ENCODE results near the gene CARD11.
A peak's percentile ranks its signal among the peaks of the same experiment; 100 is the strongest.

The CARD11 gene

DNA sequence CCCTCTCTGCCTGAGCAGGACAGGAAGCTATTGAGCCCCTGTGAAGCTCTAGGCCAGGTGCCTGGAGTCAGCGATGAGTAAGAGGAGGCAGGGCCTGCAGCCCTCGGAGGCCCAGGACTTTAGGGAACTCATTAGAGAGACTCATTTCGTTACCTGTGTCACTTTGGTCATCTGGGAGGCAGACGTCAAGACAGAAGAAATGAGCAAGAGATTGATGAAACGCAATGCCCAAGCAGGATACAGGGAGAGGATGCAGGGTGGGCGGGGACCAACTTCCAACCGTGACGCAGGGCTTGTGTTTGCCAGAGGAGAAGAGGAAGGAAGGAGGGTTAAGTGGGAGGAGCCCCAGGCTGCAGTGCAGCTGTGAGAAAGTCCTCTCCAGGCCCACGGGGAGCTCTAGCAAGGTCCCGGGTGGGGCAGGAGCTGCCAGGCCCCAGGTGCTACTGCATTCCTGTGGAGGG is 173.2 kb downstream of the CARD11 start:
- Histone ChIP-seq H3K36me3 (ENCODE audit: insufficient read depth) (no peaks in the 10 kb centered on the region), H3K4me2 (no peak overlapping the region), H3K9ac (no peak overlapping the region), H2AFZ (ENCODE audit: low read depth) (no peak overlapping the region), H3K4me3 (IDR thresholded peaks at IDR 0.05; ENCODE audit: insufficient read depth, low read depth, low read length) (no peak overlapping the region), H3K27ac (no peak overlapping the region), H4K20me1 (ENCODE audit: insufficient read depth) (no peaks in the 10 kb centered on the region), H3K4me1 (ENCODE audit: low read depth, poor library complexity, severe bottlenecking) (no peaks in the 10 kb centered on the region), H3K79me2 (ENCODE audit: insufficient read depth, low read depth) (no peaks in the 10 kb centered on the region), H3K27me3 (ENCODE audit: insufficient read depth, low read depth) (no peaks in the 10 kb centered on the region)
- TF ChIP-seq, protein P1, sequence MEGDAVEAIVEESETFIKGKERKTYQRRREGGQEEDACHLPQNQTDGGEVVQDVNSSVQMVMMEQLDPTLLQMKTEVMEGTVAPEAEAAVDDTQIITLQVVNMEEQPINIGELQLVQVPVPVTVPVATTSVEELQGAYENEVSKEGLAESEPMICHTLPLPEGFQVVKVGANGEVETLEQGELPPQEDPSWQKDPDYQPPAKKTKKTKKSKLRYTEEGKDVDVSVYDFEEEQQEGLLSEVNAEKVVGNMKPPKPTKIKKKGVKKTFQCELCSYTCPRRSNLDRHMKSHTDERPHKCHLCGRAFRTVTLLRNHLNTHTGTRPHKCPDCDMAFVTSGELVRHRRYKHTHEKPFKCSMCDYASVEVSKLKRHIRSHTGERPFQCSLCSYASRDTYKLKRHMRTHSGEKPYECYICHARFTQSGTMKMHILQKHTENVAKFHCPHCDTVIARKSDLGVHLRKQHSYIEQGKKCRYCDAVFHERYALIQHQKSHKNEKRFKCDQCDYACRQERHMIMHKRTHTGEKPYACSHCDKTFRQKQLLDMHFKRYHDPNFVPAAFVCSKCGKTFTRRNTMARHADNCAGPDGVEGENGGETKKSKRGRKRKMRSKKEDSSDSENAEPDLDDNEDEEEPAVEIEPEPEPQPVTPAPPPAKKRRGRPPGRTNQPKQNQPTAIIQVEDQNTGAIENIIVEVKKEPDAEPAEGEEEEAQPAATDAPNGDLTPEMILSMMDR (conservative IDR thresholded peaks at IDR 0.05; ENCODE audit: low read depth, low read length), result no peak

- Histone ChIP-seq H3K27ac (no peak overlapping the region), H3K4me1 (ENCODE audit: low read depth, poor library complexity, severe bottlenecking) (no peaks in the 10 kb centered on the region), H3K79me2 (ENCODE audit: insufficient read depth, low read depth) (no peaks in the 10 kb centered on the region), H4K20me1 (ENCODE audit: insufficient read depth) (no peaks in the 10 kb centered on the region), H3K27me3 (ENCODE audit: insufficient read depth, low read depth) (no peaks in the 10 kb centered on the region), H3K9ac (no peak overlapping the region), H3K4me3 (IDR thresholded peaks at IDR 0.05; ENCODE audit: insufficient read depth, low read depth, low read length) (no peak overlapping the region), H2AFZ (ENCODE audit: low read depth) (no peak overlapping the region), H3K36me3 (ENCODE audit: insufficient read depth) (no peaks in the 10 kb centered on the region), H3K4me2 (no peak overlapping the region)
- TF ChIP-seq, protein P1 (conservative IDR thresholded peaks at IDR 0.05; ENCODE audit: low read depth, low read length), result no peak
Measured at GRCh38 chr7:2869981-2870380, 173.7 kb downstream of the CARD11 start.

GRCh38 chr7:2866601-2867000 is 177.1 kb downstream of the CARD11 start:
- Histone ChIP-seq H3K4me3 (IDR thresholded peaks at IDR 0.05; ENCODE audit: insufficient read depth, low read depth, low read length) (no peak overlapping the region), H3K27ac (no peak overlapping the region), H4K20me1 (ENCODE audit: insufficient read depth) (no peaks in the 10 kb centered on the region), H3K36me3 (ENCODE audit: insufficient read depth) (no peaks in the 10 kb centered on the region), H2AFZ (ENCODE audit: low read depth) (no peak overlapping the region), H3K4me2 (no peak overlapping the region), H3K27me3 (ENCODE audit: insufficient read depth, low read depth) (no peaks in the 10 kb centered on the region), H3K4me1 (ENCODE audit: low read depth, poor library complexity, severe bottlenecking) (peaks cover 13% of the 10 kb centered on the region), H3K79me2 (ENCODE audit: insufficient read depth, low read depth) (no peaks in the 10 kb centered on the region), H3K9ac (no peak overlapping the region)
- TF ChIP-seq, protein P1 (conservative IDR thresholded peaks at IDR 0.05; ENCODE audit: low read depth, low read length), result no peak

GRCh38 chr7:2864999-2865670 is 178.5 kb downstream of the CARD11 start:
- Histone ChIP-seq H3K36me3 (ENCODE audit: insufficient read depth) (no peaks in the 10 kb centered on the region), H3K4me2 (no peak overlapping the region), H3K9ac (no peak overlapping the region), H3K27me3 (ENCODE audit: insufficient read depth, low read depth) (no peaks in the 10 kb centered on the region), H4K20me1 (ENCODE audit: insufficient read depth) (no peaks in the 10 kb centered on the region), H3K27ac (no peak overlapping the region), H3K4me1 (ENCODE audit: low read depth, poor library complexity, severe bottlenecking) (peaks cover 13% of the 10 kb centered on the region), H3K79me2 (ENCODE audit: insufficient read depth, low read depth) (no peaks in the 10 kb centered on the region), H2AFZ (ENCODE audit: low read depth) (no peak overlapping the region), H3K4me3 (IDR thresholded peaks at IDR 0.05; ENCODE audit: insufficient read depth, low read depth, low read length) (no peak overlapping the region)
- TF ChIP-seq, protein P1 (conservative IDR thresholded peaks at IDR 0.05; ENCODE audit: low read depth, low read length), result peak; percentile 100

Data from KMS-11 (cell line).